Nephron progenitor cell (in vitro differentiated cells): Measurements from ENCODE around the gene TMEM87A.

Experiments
- DNase-seq: peaks from one replicate; pipeline ENCODE4 v3.0.0; 2021
- H3K27ac Mint-ChIP-seq: 2 replicates; pipeline ENCODE4 v1.8.0; 2021; ENCODE audit warnings: mild to moderate bottlenecking, moderate library complexity, mixed read lengths
- H3K27me3 Mint-ChIP-seq: 2 replicates; pipeline ENCODE4 v1.8.0; 2021; ENCODE audit warnings: mild to moderate bottlenecking, low read depth, mixed read lengths; ENCODE audit not compliant: poor library complexity
- H3K36me3 Mint-ChIP-seq: 2 replicates; pipeline ENCODE4 v1.8.0; 2021; ENCODE audit warnings: low read depth, mixed read lengths
- H3K4me1 Mint-ChIP-seq: 2 replicates; pipeline ENCODE4 v1.8.0; 2021; ENCODE audit warnings: mixed read lengths
- H3K4me3 Mint-ChIP-seq: 2 replicates; pipeline ENCODE4 v1.8.0; 2021; ENCODE audit warnings: mild to moderate bottlenecking, moderate library complexity, mixed read lengths
- H3K9me3 Mint-ChIP-seq: 2 replicates; pipeline ENCODE4 v1.8.0; 2021; ENCODE audit warnings: mild to moderate bottlenecking, moderate library complexity, mixed read lengths
- TF ChIP-seq, protein P1 (sequence below): fragments of 200-600 bp; sonication (generic); IDR thresholded peaks from 2 replicates; pipeline ENCODE4 v1.5.0; 2021; ENCODE audit warnings: antibody characterized with exemption

TMEM87A gene

DNA sequence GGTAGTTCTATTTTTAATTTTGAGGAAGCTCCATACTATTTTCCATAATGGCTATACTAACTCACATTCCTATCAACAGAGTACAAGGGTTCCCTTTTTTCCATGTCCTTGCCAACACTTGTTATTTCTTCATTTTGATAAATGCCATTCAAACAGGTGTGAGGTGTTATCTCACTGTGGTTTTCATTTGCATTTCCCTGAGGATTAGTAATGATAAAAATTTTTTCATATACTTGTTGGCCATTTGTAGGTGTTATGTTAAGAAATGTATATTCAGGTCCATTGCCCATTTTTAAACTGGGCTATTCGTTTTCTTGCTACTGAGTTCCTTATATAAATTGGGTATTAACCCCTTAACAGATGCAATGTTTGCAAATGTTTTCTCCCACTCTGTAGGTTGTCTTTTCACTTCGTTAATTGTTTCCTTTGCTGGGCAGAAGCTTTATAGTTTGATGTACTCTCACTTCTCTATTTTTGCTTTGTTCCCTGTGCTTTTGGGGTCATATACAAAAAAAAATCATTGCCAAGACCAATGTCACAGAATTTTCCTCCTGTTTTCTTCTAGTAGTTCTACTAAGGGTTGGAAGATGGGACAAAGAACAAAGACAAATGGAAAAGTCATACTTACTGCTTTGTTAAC lies 54.2 kb downstream of the TMEM87A start:
- TF ChIP-seq, protein P1, sequence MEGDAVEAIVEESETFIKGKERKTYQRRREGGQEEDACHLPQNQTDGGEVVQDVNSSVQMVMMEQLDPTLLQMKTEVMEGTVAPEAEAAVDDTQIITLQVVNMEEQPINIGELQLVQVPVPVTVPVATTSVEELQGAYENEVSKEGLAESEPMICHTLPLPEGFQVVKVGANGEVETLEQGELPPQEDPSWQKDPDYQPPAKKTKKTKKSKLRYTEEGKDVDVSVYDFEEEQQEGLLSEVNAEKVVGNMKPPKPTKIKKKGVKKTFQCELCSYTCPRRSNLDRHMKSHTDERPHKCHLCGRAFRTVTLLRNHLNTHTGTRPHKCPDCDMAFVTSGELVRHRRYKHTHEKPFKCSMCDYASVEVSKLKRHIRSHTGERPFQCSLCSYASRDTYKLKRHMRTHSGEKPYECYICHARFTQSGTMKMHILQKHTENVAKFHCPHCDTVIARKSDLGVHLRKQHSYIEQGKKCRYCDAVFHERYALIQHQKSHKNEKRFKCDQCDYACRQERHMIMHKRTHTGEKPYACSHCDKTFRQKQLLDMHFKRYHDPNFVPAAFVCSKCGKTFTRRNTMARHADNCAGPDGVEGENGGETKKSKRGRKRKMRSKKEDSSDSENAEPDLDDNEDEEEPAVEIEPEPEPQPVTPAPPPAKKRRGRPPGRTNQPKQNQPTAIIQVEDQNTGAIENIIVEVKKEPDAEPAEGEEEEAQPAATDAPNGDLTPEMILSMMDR: no peak
- peaks cover 86% of the 10 kb centered on the region for H3K36me3 Mint-ChIP-seq
- DNase-seq: no peak
- H3K4me3 Mint-ChIP-seq: no peak overlapping the region
- no peak overlapping the region for H3K27ac Mint-ChIP-seq
- H3K4me1 Mint-ChIP-seq: no peaks in the 10 kb centered on the region
- H3K9me3 Mint-ChIP-seq: no peaks in the 10 kb centered on the region
- no peaks in the 10 kb centered on the region for H3K27me3 Mint-ChIP-seq

DNA sequence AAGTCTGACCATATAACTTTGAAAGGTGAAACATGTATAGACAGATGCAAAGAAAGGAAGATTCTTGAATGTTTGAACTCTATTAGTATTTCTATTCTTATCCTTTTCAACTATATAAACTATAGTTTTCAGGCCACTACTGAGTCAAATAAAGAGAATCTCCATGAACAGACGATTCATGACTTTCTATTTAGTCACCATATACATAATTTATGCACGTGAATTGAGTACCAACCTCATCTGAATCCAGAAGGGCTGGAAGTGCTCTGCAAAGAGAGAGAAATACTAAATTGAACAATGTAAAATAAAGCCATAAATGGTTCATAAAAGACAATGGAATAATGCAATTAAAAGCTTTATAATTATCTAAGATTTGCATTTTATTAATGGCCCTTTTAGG lies 55.7 kb downstream of the TMEM87A start:
- Mint-ChIP-seq H3K4me1 (no peaks in the 10 kb centered on the region), H3K9me3 (no peaks in the 10 kb centered on the region), H3K36me3 (peaks cover 82% of the 10 kb centered on the region), H3K27me3 (no peaks in the 10 kb centered on the region), H3K27ac (no peak overlapping the region), H3K4me3 (no peak overlapping the region)
- TF ChIP-seq, protein P1: no peak
- DNase-seq: no peak

DNA sequence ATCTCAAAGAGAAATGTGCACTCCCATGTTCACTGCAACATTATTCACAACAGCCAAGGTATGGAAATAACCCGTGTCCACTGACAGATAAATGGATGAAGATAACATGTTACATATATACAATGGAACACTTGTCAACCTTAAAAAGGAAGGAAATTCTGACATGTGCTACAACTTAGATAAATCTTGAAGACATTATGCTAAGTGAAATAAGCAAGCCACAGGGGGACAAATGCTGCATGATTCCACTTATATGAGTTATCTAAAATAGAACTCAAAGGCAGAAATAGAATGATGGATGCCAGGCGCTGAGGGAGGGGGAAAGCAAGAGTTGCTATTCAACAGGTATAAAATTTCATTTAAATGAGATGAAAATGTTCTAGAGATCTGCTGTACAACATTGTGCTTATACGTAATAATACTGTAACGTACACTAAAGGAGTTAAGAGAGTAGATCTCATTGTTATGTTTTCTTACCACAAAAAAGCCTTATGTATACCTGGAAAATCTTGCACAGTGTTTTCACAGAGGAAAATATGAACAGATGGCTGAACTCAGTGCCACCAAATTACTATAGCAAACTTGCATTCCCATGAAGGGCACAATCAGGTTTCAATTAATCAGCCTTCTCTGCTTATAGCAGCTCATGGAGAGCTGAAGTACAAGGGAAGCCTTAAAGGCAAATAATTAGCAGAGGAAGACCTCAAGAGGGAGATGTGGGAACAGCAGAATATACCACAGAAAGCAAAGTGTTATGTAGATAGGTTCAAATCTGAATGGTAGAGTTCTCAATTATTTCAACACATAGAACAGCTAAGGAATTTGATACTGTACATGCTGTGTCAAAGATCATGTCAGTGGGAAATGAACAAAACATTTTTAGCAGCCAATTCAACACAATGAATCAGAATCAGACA lies 57.1 kb downstream of the TMEM87A start:
- H3K9me3 Mint-ChIP-seq: no peaks in the 10 kb centered on the region
- DNase-seq: no peak
- TF ChIP-seq, protein P1: no peak
- H3K4me3 Mint-ChIP-seq: no peak overlapping the region
- H3K27me3 Mint-ChIP-seq: no peaks in the 10 kb centered on the region
- H3K36me3 Mint-ChIP-seq: peaks cover 87% of the 10 kb centered on the region
- no peaks in the 10 kb centered on the region for H3K4me1 Mint-ChIP-seq
- no peak overlapping the region for H3K27ac Mint-ChIP-seq

DNA sequence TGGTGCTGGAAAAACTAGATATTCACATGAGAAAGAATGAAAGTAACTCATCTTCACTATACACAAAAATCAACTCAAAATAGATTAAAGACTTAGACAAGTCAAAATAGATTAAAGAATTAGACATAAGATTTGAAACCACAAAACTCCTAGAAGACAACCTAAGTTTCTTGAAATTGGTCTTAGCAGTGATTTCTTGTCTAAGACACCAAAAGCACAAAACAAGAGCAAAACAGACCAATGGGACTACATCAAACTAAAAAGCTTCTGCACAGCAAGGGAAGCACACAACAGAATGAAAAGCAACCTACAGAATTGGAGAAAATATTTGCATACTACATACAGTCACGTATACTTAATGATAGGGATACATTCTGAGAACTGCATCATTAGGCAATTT lies 58.6 kb downstream of the TMEM87A start:
- no peaks in the 10 kb centered on the region for H3K4me1 Mint-ChIP-seq
- DNase-seq: no peak
- TF ChIP-seq, protein P1: no peak
- no peak overlapping the region for H3K27ac Mint-ChIP-seq
- no peaks in the 10 kb centered on the region for H3K27me3 Mint-ChIP-seq
- H3K4me3 Mint-ChIP-seq: no peak overlapping the region
- H3K9me3 Mint-ChIP-seq: no peaks in the 10 kb centered on the region
- H3K36me3 Mint-ChIP-seq: peaks cover 82% of the 10 kb centered on the region

DNA sequence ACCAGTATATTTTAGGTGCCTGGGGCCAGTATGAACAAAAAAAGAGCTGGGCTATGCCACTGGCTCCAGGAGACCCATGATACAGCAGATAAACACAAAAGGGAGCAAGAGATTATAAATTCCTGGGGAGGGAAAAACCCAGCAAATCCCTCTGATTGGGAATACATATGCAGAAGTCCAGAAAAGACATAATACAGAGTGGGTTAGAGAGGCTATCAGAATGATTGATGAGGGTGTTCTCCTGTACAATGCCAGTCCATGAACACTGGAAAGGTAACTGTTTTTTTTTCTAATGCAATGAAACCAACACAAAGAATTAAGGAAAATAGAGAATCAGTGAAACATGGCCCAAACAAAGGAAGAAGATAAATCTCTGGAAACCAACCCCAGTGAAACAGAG lies 59.7 kb downstream of the TMEM87A start:
- Mint-ChIP-seq H3K36me3 (peaks cover 78% of the 10 kb centered on the region), H3K4me3 (no peak overlapping the region)

More for the DNA sequence above, 59.7 kb downstream of the TMEM87A start:
- peaks cover under 1% of the 10 kb centered on the region for H3K4me1 Mint-ChIP-seq
- H3K27ac Mint-ChIP-seq: no peak overlapping the region
- H3K27me3 Mint-ChIP-seq: no peaks in the 10 kb centered on the region
- TF ChIP-seq, protein P1: no peak
- H3K9me3 Mint-ChIP-seq: no peaks in the 10 kb centered on the region
- no peak for DNase-seq
